GM21423 (cell line): ENCODE data around the gene GABBR2.

Experiments used
- ATAC-seq: cut with Tn5 transposase; IDR thresholded peaks from one replicate; pipeline ENCODE4 v1.9.1; 2021; ENCODE audit warnings: mild to moderate bottlenecking, moderate library complexity; ENCODE audit not compliant: unreplicated experiment

Gene GABBR2

GRCh38 chr9:98415782-98416181, 293.0 kb downstream of the GABBR2 start:
- no peak for ATAC-seq

- ATAC-seq, result no peak
Observed at GRCh38 chr9:98413084-98413483, 295.7 kb downstream of the GABBR2 start.

GRCh38 chr9:98412101-98412842, 296.5 kb downstream of the GABBR2 start:
- ATAC-seq, result no peak

GRCh38 chr9:98410185-98410697, 298.5 kb downstream of the GABBR2 start:
- ATAC-seq, result no peak

- no peak for ATAC-seq
Observed at GRCh38 chr9:98409719-98410118, 299.0 kb downstream of the GABBR2 start.

GRCh38 chr9:98406469-98406868, 302.3 kb downstream of the GABBR2 start:
- no peak for ATAC-seq

- ATAC-seq, result no peak
Observed at GRCh38 chr9:98404237-98404636, 304.5 kb downstream of the GABBR2 start.

GRCh38 chr9:98403715-98404114, 305.0 kb downstream of the GABBR2 start:
- no peak for ATAC-seq

GRCh38 chr9:98402019-98402840, 306.5 kb downstream of the GABBR2 start:
- ATAC-seq, result no peak

GRCh38 chr9:98401140-98402018, 307.4 kb downstream of the GABBR2 start:
- no peak for ATAC-seq

- no peak for ATAC-seq
Observed at GRCh38 chr9:98399950-98400683, 308.6 kb downstream of the GABBR2 start.

- no peak for ATAC-seq
Observed at GRCh38 chr9:98396656-98397055, 312.1 kb downstream of the GABBR2 start.

GRCh38 chr9:98396236-98396635, 312.5 kb downstream of the GABBR2 start:
- ATAC-seq, result no peak

GRCh38 chr9:98391867-98392266, 316.9 kb downstream of the GABBR2 start:
- no peak for ATAC-seq

- no peak for ATAC-seq
Observed at GRCh38 chr9:98391406-98391805, 317.3 kb downstream of the GABBR2 start.

- ATAC-seq, result no peak
Observed at GRCh38 chr9:98385751-98386150, 323.0 kb downstream of the GABBR2 start.

GRCh38 chr9:98383758-98384157, 325.0 kb downstream of the GABBR2 start:
- ATAC-seq, result no peak

GRCh38 chr9:98381311-98382103, 327.2 kb downstream of the GABBR2 start:
- ATAC-seq, result no peak

GRCh38 chr9:98380065-98380681, 328.6 kb downstream of the GABBR2 start:
- peak; percentile 54 for ATAC-seq
